Dendritic cell treated with granulocyte-macrophage colony-stimulating factor and Interleukin-4, amounts not matched to agents 40 ng/mL and 50 ng/mL, for 4 days (primary cell): ENCODE data around the gene HOXA13.

Experiments
- H3K27ac Mint-ChIP-seq: one replicate; pipeline ENCODE4 v1.8.0; 2022; ENCODE audit warnings: mild to moderate bottlenecking, mixed read lengths
- H3K27me3 Mint-ChIP-seq: one replicate; pipeline ENCODE4 v1.8.0; 2022; ENCODE audit warnings: mild to moderate bottlenecking, mixed read lengths
- H3K36me3 Mint-ChIP-seq: one replicate; pipeline ENCODE4 v1.8.0; 2022; ENCODE audit warnings: low read depth, mixed read lengths
- H3K4me1 Mint-ChIP-seq: one replicate; pipeline ENCODE4 v1.8.0; 2022; ENCODE audit warnings: low read depth, mixed read lengths
- H3K4me3 Mint-ChIP-seq: one replicate; pipeline ENCODE4 v1.8.0; 2022; ENCODE audit warnings: mild to moderate bottlenecking, moderate library complexity, mixed read lengths
- H3K9me3 Mint-ChIP-seq: one replicate; pipeline ENCODE4 v1.8.0; 2022; ENCODE audit warnings: mixed read lengths
- intact Hi-C: fragments of 100-400 bp; cut with micrococcal nuclease; formaldehyde crosslinking; loops from one replicate; pipeline ENCODE4 v1.15.0; 2022

HOXA13 gene

DNA sequence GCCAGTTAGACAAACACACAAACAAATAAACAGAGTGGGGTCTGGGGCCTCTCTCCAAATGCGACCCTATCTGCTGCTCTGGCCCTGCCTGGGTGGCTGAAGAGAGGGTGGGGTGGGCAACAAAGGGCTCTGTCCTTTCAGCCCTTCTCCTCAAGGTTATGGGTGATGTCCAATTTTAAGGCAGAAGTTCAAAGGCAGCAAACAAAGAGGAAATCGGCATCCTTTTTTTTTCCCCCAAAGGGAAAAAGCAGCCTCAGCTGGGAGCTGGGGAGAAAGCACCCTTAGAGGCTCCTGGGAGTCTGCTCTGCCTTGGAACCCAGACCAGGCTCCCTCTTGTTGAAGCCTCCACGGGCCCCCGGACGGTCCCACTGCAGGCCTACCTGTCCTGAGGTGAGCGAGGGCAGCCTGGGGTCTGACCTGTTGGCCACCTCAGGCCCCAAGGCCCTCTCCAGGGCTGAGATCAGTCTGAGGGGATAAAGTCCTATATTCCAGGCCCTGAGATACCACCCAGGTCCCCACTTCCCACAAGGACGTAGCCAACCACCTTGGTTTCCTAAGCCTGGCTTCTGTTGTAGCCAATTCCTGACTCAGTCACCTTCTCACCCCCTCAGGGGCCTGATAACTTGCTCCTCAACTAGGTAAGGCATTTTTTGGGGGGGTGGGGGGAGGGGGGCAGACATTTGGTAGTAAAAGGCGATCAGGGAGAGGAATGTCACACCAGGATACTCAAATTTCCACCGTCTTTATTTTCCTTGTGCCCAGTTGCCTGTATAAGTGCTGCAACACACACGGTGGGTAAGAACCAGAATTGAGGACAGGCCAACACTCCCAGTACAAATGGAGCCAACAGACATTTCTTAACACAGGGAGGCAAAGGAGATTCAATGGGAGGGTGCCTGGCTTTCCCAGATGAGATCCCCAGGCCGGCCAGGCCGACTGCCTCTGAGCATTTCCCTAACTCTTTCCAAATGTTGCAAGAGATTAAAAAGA is 19.2 kb downstream of the HOXA13 start:
- Mint-ChIP-seq H3K27ac (no peak overlapping the region), H3K4me1 (peaks cover 27% of the 10 kb centered on the region), H3K36me3 (no peaks in the 10 kb centered on the region), H3K4me3 (no peak overlapping the region), H3K27me3 (peaks cover 95% of the 10 kb centered on the region), H3K9me3 (no peaks in the 10 kb centered on the region)
- intact Hi-C loops: no loop called here

- intact Hi-C loops: no loop called here
- Mint-ChIP-seq H3K36me3 (no peaks in the 10 kb centered on the region), H3K9me3 (no peaks in the 10 kb centered on the region), H3K4me1 (peaks cover 21% of the 10 kb centered on the region), H3K27me3 (peaks cover 95% of the 10 kb centered on the region), H3K27ac (no peak overlapping the region), H3K4me3 (peak overlapping the region; percentile 45)
These were observed 20.1 kb downstream of the HOXA13 start for GRCh38 chr7:27179503-27180430.

- intact Hi-C loops: no loop called here
- Mint-ChIP-seq H3K27me3 (peaks cover 95% of the 10 kb centered on the region), H3K4me3 (no peak overlapping the region), H3K4me1 (peaks cover 20% of the 10 kb centered on the region), H3K9me3 (no peaks in the 10 kb centered on the region), H3K36me3 (no peaks in the 10 kb centered on the region), H3K27ac (no peak overlapping the region)
These were observed 20.9 kb downstream of the HOXA13 start for GRCh38 chr7:27179030-27179429.

- H3K36me3 Mint-ChIP-seq: no peaks in the 10 kb centered on the region
- H3K4me1 Mint-ChIP-seq: peaks cover 20% of the 10 kb centered on the region
- H3K27ac Mint-ChIP-seq: no peak overlapping the region
- intact Hi-C loops: no loop called here
- peaks cover 94% of the 10 kb centered on the region for H3K27me3 Mint-ChIP-seq
- no peaks in the 10 kb centered on the region for H3K9me3 Mint-ChIP-seq
- no peak overlapping the region for H3K4me3 Mint-ChIP-seq
These were observed 21.5 kb downstream of the HOXA13 start for GRCh38 chr7:27178366-27178765.

DNA sequence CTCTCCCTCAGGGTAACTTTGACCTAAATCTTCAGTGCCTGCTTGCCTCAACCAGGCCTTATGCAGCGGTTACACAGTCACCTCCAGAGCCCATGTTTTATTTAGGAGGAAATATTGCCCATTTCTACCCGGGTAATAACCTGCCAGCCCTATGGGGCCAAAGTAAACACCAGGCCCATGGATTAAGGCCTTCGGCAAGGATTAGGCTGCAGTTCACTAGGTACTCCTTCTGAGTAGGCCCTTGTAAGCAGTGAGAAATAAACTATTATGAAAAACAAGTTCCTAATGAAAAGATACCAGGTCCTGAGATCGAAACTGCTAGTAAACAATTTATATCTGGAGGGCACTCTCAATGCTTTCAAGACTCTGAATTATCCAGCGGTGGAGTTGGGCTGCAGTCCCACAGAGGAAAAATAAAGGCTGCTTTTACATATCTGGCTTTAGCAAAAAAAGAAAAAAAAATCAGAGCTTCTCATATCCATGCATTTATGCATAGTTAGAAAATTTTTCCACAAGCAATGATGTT is 22.0 kb downstream of the HOXA13 start:
- Mint-ChIP-seq H3K4me3 (no peak overlapping the region), H3K27me3 (peaks cover 94% of the 10 kb centered on the region)
- intact Hi-C loops: no loop called here

DNA sequence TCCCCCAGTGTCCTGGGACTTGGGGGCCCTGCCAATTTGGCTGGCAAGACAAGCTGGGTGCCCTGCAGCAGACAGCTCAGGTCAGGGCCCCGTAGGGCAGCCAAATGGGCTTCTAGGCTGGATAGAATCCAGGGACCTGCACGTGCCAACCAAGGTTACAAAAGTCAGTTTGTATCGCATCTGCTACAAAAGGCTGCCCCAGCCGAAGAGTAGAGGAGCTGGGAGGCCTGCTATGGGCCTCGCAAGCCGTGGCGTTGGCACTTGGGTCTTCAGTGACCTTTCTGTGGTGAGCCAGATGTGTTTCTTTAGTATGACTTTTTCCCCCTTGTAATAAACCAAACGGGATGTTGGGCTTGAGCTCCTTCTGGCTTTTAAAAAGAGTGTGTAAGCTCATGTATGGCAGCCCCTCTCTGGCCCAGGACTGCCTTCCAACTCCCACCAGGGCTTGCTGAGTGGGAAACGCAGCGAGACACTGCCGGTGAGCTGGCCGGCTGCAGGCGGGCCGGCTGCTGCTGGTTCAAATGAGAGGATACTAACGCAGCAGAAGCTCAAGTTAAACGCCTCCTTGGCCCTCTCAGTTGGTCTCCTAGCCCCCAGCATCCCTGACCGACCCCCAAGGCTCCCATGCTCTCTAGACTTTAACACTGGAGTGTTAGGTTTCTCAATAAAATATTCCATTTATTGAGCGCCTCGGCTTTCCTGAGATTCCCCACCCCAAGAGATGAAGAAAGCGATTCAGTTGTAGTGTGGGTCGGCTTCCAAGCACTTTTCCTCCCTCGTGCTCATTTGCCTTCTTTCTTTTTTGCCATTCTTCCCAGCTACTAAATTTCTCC is 22.7 kb downstream of the HOXA13 start:
- Mint-ChIP-seq H3K36me3 (no peaks in the 10 kb centered on the region), H3K4me1 (peaks cover 24% of the 10 kb centered on the region), H3K27ac (no peak overlapping the region), H3K27me3 (peaks cover 92% of the 10 kb centered on the region), H3K9me3 (no peaks in the 10 kb centered on the region), H3K4me3 (no peak overlapping the region)
- intact Hi-C loops: no loop called here

More for the DNA sequence above, 22.0 kb downstream of the HOXA13 start:
- peaks cover 21% of the 10 kb centered on the region for H3K4me1 Mint-ChIP-seq
- no peaks in the 10 kb centered on the region for H3K9me3 Mint-ChIP-seq
- H3K27ac Mint-ChIP-seq: no peak overlapping the region
- no peaks in the 10 kb centered on the region for H3K36me3 Mint-ChIP-seq

- peaks cover 93% of the 10 kb centered on the region for H3K27me3 Mint-ChIP-seq
- intact Hi-C loops: no loop called here
- H3K9me3 Mint-ChIP-seq: no peaks in the 10 kb centered on the region
- no peak overlapping the region for H3K27ac Mint-ChIP-seq
- H3K36me3 Mint-ChIP-seq: no peaks in the 10 kb centered on the region
- H3K4me3 Mint-ChIP-seq: no peak overlapping the region
- peaks cover 31% of the 10 kb centered on the region for H3K4me1 Mint-ChIP-seq
These were observed 23.4 kb downstream of the HOXA13 start for GRCh38 chr7:27176524-27176845.

- Mint-ChIP-seq H3K4me1 (peaks cover 33% of the 10 kb centered on the region), H3K27ac (no peak overlapping the region), H3K4me3 (no peak overlapping the region), H3K9me3 (no peaks in the 10 kb centered on the region), H3K36me3 (no peaks in the 10 kb centered on the region), H3K27me3 (peaks cover 94% of the 10 kb centered on the region)
- intact Hi-C loops: no loop called here
These were observed 24.0 kb downstream of the HOXA13 start for GRCh38 chr7:27175626-27176523.

DNA sequence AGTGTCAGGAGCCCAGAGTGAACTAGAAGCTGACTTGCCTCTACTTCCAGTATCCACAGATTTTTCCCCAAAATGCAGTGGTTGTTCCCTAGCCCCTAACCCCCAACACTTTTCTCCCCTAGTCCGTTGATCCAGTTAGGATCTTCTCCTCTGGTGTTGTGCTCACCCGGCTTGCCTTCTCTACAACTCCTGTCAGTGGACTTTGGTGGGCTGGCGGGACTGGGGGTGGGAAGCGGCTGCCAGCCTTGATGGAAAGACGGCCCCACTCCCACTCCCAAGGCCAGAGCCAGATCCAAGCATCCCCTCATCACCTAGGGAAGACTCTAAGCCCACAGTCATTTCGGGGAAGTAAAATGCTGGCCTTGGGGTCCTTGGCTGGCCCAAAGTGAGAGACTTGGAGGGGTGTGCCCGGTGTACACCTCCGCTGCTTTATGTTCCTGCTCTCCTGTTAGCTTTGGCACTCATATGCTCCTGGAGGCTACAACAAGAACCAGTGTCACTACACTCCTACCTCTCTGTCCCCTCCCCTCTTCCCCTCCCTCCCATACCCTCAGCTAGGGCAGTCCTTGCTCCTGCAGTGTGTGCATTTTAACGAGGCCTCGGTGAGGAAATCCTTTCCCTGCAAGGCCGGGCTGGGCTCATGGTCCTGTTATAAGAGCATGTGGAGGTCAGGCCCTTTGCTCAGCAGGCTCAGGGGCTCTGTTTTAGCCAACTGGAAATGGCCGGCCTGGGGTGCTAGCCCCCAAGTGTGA is 24.8 kb downstream of the HOXA13 start:
- no peaks in the 10 kb centered on the region for H3K9me3 Mint-ChIP-seq
- H3K27me3 Mint-ChIP-seq: peaks cover 93% of the 10 kb centered on the region
- H3K36me3 Mint-ChIP-seq: no peaks in the 10 kb centered on the region
- H3K27ac Mint-ChIP-seq: no peak overlapping the region
- intact Hi-C loops: no loop called here
- no peak overlapping the region for H3K4me3 Mint-ChIP-seq
- peaks cover 36% of the 10 kb centered on the region for H3K4me1 Mint-ChIP-seq

DNA sequence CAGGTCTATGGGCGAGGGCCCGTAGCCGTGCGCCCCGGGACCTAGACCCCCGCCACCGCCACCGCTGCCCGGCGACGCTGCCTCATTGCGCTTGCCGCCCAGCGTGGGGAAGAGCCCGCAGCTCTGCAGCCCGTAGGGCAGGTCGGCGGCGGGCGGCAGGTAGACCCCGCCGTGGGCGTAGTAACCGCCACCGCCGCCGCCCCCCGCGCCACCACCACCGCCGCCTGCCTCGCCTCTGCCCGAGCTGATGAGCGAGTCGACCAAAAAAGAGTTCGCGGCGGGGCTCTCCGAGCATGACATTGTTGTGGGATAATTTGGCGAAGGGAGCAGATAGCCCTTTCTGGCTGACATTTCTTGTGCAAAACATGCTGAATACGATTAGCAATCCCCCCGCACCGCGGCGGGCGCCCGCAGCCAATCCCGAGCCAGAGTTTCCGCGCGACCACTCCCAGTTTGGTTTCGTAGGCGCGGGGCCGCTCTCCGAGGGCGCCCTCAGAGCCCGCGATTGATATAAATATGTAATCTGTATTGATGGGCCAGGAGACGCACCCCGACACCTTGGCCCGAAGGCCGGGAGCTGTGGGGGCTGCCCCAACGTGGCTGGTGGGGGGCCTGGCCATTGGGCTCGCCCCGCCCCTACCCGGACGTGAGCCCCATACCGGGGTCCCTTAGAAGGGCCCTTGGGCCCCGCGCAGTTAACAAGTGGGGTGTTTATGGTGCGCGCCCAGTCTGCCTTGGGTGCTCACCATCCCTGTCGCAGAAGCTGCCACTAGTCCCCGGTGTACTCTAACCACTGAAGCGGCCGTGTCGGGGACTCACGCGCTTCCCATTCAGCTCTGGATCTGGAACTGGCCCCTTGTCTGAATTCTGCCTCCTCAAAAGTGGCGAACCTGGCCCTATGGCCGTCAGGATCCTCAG is 25.7 kb downstream of the HOXA13 start, which contains the start of gene HOXA10:
HOXA10 (minus strand) TSS at position 365 of the 918 bp plus-strand sequence; CDS start at position 351, 14 bp downstream.
- Mint-ChIP-seq H3K4me1 (peaks cover 38% of the 10 kb centered on the region), H3K27ac (no peak within 1 kb of the TSS), H3K9me3 (no peaks in the 10 kb centered on the region), H3K4me3 (peak within 1 kb of the TSS; percentile 71), H3K27me3 (peaks cover 91% of the 10 kb centered on the region), H3K36me3 (no peaks in the 10 kb centered on the region)
- intact Hi-C loops: no loop called here

GRCh38 chr7:27173511-27173955 is 26.4 kb downstream of the HOXA13 start:
- H3K27me3 Mint-ChIP-seq: peaks cover 93% of the 10 kb centered on the region
- no peak overlapping the region for H3K27ac Mint-ChIP-seq
- H3K4me3 Mint-ChIP-seq: peak overlapping the region; percentile 71
- H3K9me3 Mint-ChIP-seq: no peaks in the 10 kb centered on the region
- peaks cover 45% of the 10 kb centered on the region for H3K4me1 Mint-ChIP-seq
- no peaks in the 10 kb centered on the region for H3K36me3 Mint-ChIP-seq
- intact Hi-C loops: no loop called here
